ENCODE results near the gene EVI5L.

The EVI5L gene

GRCh38 chr19:7818806-7819205 is 11.2 kb upstream of the EVI5L start:
- DNase-seq, result no peak

DNA sequence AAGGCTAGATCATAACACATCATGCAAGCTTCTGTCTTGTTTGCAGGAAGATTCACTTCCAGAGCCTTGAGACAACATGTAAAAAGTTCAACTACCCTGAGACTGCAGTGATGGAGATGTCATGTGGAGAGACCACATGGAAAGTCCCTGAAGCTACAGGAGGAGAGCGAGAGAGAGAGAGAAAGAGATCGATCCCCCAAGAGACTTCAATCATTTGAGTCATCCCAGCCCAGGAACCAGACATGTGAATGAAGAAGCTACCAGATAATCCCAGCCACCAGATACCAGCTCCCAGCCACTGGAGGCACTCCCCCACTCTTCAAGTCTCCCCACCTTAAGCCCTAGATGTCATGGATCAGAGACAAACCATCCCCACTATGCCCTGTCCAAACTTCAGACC is 10.7 kb upstream of the EVI5L start:
- no peak for DNase-seq

DNA sequence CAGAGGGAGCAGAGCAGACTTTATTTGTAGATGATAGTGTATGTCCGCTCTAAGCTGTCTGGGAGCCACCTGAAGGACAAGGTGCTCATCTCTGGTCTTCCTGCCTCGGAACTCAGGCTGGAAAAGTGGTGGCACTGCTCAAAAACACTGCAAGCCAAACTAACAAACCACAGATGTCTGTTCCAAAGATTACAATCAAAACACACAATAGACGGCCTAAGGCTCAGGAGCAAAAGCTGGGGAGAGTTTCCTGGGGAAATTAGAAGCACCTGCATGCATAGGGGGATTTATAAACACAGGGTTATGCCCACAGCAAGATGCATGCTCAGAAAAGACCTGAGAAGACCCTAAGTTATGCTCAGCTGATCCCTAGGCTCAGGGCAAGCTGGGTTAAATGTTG is 9.4 kb upstream of the EVI5L start:
- DNase-seq, result no peak

GRCh38 chr19:7822910-7823515 is 7.0 kb upstream of the EVI5L start:
- no peak for DNase-seq

GRCh38 chr19:7823686-7824301 is 6.2 kb upstream of the EVI5L start:
- no peak for DNase-seq

- DNase-seq, result no peak
These were observed 875 bp upstream of the EVI5L start for GRCh38 chr19:7829166-7829520.

DNA sequence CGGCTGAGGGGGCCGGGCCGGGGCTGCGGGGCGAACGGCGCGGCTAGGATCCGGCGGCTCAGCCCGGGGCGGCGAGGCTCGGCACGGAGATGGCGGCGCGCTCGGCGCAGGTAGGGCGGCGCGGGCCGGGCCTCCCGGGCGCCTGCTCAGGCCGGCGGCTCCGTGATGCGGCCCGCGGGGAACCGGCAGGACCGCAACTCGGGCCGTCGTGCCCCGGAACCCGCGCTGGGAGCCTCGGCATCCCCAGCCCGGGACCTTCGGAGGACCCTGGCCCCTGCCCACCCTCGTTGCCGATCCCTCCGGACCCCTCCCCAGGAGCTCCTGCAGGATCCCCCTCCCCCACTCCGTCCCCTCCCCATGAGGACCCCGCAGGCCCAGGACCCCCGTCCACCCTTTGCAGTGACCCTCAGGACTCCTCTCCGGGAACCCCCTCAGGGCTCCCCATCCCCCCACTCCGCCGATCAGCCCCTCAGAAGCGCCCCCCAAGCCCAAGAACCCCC is 304 bp downstream of the EVI5L start:
- DNase-seq, result no peak

GRCh38 chr19:7830823-7831222 is 805 bp downstream of the EVI5L start:
- DNase-seq, result no peak

GRCh38 chr19:7831452-7831851 is 1.4 kb downstream of the EVI5L start:
- DNase-seq, result no peak

DNA sequence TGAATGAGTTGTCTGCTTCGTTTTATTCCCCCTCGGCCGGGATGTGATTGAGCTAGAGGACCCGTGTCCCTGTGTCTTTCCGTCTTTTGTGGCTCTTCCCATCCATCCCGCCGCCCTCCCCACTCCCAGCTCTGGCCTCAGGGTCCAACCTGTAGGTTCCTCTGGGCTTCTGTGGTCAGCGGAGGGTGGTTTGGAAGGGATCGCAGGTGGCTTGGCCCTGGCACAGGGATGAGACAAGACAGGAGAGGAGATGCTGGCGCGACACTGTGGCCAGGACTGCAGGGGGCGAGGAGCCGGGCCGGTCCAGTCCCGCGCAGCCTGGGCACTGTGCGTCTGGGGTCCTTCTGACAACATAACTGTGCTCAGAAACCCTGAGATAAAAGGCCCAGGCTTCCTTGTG is 2.0 kb downstream of the EVI5L start:
- DNase-seq, result no peak

- no peak for DNase-seq
These were observed 2.8 kb downstream of the EVI5L start for GRCh38 chr19:7832781-7833180.

DNA sequence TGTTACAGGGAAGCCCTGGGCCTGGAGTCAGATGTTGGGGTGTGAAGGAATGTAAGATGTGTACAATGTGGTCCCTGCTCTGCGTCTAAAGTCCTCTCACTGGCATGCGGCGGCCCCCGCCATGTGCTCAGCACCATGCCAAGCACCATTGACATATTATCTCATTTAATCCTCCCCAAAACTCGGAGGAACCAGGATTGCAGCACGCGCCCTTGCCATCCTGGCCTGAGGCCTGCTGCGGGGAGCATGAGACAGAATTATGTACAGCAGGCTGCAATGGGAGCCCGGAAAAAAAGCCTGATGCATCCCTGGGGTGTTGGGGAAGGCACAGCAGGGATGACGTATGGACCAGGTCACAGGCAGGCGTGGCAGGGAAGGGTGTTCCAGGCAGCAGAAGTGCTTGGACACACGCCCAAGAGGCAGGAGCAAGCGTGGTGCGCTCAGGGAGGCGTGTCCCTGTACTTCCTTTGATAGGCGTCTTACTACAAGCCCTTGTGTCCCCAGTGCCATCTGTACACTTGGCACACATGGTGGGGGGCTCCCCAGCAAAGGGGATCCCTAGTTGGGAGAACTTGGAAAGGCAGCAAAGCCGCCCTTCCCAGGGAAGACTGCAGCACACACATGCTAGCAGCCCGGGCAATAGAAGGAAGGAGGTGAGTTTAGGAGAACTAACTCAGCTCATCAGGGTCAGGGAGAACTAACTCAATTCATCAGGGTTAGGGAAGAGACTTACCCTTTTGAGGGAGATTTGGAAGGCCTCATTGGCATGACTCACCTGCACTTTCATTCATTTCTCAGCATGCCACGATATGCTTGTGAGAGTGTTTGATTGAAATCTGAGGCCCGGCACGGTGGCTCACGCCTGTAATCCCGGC is 3.4 kb downstream of the EVI5L start:
- no peak for DNase-seq

DNA sequence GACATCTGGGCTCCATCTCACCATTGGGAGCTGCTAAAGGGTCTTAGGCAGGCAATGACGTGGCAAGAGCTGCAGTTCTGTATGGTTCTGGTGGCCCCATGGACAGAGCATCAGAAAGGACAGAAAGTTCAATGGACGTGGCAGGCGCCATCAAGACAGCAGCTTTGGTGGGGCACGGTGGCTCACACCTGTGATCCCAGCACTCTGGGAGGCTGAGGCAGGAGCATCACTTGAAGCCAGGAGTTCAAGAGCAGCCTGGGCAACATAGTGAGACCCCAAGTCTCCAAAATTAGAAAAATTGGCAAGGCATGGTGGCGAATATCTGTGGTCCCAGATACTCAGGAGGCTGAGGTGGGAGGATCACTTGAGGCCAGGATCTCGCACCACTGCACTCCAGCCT is 9.5 kb downstream of the EVI5L start:
- no peak for DNase-seq

GRCh38 chr19:7840629-7841028 is 10.6 kb downstream of the EVI5L start:
- no peak for DNase-seq

GRCh38 chr19:7841751-7842660 is 12.0 kb downstream of the EVI5L start:
- no peak for DNase-seq

DNA sequence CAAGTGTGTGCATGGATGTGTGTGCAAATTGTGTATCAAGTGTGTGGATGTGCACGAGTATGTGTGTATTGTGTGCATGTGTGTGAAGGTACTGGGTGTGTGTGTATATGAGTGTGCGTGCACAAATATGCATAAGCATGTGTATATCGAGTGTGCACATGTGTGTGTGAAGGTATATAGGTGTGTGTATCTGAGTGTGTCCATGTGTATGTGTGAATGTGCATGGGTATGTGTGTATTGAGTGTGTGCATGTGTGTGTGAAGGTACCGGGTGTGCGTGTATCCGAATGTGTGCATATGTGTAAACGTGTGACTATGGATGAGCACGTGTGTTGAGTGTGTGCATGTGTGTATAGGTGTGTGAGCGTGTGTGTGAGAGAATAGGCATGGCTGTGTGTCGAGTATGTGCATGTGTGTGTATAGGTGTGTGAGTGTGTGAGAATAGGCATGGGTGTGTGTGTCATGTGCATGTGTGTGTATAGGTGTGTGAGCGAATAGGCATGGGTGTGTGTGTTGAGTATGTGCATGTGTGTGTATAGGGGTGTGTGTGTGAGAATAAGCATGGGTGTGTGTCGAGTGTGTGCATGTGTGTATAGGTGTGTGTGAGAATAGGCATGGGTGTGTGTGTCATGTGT is 12.8 kb downstream of the EVI5L start:
- no peak for DNase-seq

DNA sequence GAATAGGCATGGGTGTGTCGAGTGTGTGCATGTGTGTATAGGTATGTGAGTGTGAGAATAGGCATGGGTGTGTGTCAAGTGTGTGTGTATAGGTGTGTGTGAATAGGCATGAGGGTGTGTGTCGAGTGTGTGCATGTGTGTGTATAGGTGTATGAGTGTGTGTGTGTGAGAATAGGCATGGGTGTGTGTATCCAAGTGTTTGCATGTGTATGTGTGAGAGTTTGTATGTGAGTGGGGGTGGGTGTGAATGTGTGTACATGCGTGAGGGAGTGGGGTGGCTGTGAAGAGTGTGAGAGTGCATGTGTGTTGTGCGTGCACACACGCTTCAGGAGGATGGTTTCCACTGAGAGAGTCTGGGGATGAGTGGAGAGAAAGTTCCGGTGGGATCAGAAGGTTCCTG is 13.5 kb downstream of the EVI5L start:
- no peak for DNase-seq

GRCh38 chr19:7844405-7844804 is 14.4 kb downstream of the EVI5L start:
- DNase-seq, result no peak

GRCh38 chr19:7844951-7845350 is 14.9 kb downstream of the EVI5L start:
- no peak for DNase-seq

DNA sequence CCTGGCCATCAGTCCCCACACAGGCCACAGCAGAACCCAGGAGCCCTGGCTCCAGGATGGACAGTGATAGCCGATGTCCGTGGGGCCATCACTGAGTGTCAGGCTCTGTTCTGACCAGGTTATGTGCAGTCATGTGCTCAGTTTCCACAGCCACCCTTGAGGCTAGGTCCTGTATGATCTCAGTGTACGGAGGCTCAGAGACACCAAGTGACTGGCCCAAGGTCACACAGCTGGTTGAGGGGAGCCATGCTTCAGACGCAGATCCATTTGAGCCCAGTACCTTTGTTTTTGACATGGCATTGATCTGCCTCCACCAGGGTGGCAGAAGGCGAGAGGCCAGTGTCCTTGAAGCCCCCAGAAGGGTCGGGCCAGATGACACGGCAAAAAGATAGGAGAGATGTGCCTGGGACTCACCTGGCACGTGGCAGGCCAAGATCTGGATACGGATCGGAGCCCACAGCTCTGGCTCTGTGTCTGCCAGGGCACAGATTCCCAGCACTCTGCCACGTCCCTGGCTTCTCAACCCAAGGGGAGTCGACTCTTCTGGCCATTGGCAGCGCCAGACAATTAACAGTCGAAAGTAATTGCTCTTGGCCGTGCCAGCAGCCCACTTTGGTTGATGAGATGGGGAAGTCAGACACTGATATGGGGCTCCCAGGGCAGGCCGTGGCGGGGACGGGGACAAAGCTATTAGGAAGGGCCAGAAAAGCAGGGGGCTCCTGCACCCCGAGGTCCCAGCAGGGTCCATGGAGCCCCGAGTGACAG is 15.6 kb downstream of the EVI5L start:
- no peak for DNase-seq

DNA sequence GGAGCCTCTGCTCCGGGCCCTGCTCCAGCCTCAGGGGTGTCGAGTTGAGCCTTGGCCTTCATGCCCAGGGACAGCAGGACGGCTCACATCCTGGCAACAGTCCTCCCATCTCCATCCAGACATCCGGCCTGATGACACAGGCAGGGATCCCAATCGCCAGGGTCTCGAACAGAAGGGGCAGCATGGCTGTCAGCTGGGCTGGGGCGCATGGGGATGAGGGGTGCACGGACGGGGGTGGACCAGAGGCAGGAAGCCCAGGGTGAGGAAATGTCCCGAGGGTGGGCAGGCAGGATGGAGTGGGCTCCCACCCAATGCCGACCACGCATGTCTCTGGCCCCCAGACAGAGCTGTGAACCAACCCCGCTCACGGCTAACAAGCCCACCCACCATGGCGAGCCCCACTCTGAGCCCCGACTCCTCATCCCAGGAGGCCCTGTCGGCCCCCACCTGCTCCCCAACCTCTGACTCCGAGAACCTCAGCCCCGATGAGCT is 16.2 kb downstream of the EVI5L start:
- no peak for DNase-seq

GRCh38 chr19:7847664-7848063 is 17.6 kb downstream of the EVI5L start:
- DNase-seq, result no peak
